Endodermal cell (in vitro differentiated cells): ENCODE results near the gene IQCH. TPM values are rescaled to one million over a fixed set of nuclear protein-coding genes. Genes with fewer than 3 reads are reported as not detected.

Experiments
- DNase-seq: peaks from one replicate; pipeline ENCODE4 v3.0.0-alpha.2; 2017
- H3K27ac ChIP-seq: 2 replicates; pipeline ENCODE4 v1.5.1; 2013; ENCODE audit warnings: mild to moderate bottlenecking, low read depth, low read length, moderate library complexity
- H3K27me3 ChIP-seq: 2 replicates; pipeline ENCODE4 v1.6.1; 2013; ENCODE audit warnings: mild to moderate bottlenecking, low read length, moderate library complexity; ENCODE audit not compliant: insufficient read depth, control insufficient read depth, poor library complexity, severe bottlenecking
- H3K36me3 ChIP-seq: 2 replicates; pipeline ENCODE4 v1.7.0; 2013; ENCODE audit warnings: mild to moderate bottlenecking, low read length, moderate library complexity; ENCODE audit not compliant: control insufficient read depth, insufficient read depth
- H3K4me1 ChIP-seq: one replicate; pipeline ENCODE4 v1.7.0; 2013; ENCODE audit warnings: low read length; ENCODE audit not compliant: control insufficient read depth, insufficient read depth
- H3K4me3 ChIP-seq: 2 replicates; pipeline ENCODE4 v1.5.1; 2013; ENCODE audit warnings: mild to moderate bottlenecking, low read length, moderate library complexity
- H3K9ac ChIP-seq: 2 replicates; pipeline ENCODE4 v1.6.1; 2013; ENCODE audit warnings: mild to moderate bottlenecking, low read length, moderate library complexity; ENCODE audit not compliant: poor library complexity, severe bottlenecking; ENCODE audit errors: extremely low read depth
- H3K9me3 ChIP-seq: 2 replicates; pipeline ENCODE4 v1.6.1; 2013; ENCODE audit warnings: mild to moderate bottlenecking, low read length, moderate library complexity; ENCODE audit not compliant: control insufficient read depth
- H3K27ac Mint-ChIP-seq: 2 replicates; pipeline ENCODE4 v1.8.0; 2020; ENCODE audit warnings: mixed read lengths
- H3K27me3 Mint-ChIP-seq: 2 replicates; pipeline ENCODE4 v1.8.0; 2021; ENCODE audit warnings: mild to moderate bottlenecking, mixed read lengths; ENCODE audit not compliant: insufficient read depth
- H3K36me3 Mint-ChIP-seq: 2 replicates; pipeline ENCODE4 v1.8.0; 2020; ENCODE audit warnings: low read depth, mixed read lengths
- H3K4me1 Mint-ChIP-seq: 2 replicates; pipeline ENCODE4 v1.8.0; 2020; ENCODE audit warnings: mixed read lengths
- H3K4me3 Mint-ChIP-seq: 2 replicates; pipeline ENCODE4 v1.8.0; 2020; ENCODE audit warnings: mild to moderate bottlenecking, moderate library complexity, mixed read lengths
- H3K9me3 Mint-ChIP-seq: 2 replicates; pipeline ENCODE4 v1.8.0; 2020; ENCODE audit warnings: mild to moderate bottlenecking, mixed read lengths
- WGBS, 2 experiments: methylation state at CpG; one replicate each; pipeline versions ENCODE4 v1.1.5 to v1.1.7; 2013; ENCODE audit warnings: missing lambda C conversion rate in 2 of 2, mixed read lengths in 1 of 2; ENCODE audit not compliant: insufficient coverage in 1 of 2, insufficient read length in 1 of 2; 5-methylcytosine and 5-hydroxymethylcytosine counted together
- total RNA-seq, 2 donors: library from RNA; stranded (reverse); fragmentation: NEBNext Ultra II Directional in 1 of 2; extraction: Animal tissue kit (Norgen Biotek cat#: 25700) in 1 of 2; gene quantifications; 2 replicates in 1 of 2; 3 replicates in 1 of 2; pipeline ENCODE4 v1.2.1, GENCODE V29; 2021
- TF ChIP-seq, protein P1 (sequence below): fragments of 200-600 bp; sonication (generic); conservative IDR thresholded peaks from 2 replicates; pipeline ENCODE4 v1.5.0; 2021; ENCODE audit warnings: antibody characterized with exemption, mild to moderate bottlenecking

IQCH gene
- total RNA-seq, 2 donors from 2014 or later, result 6.2 to 12.8 TPM

DNA sequence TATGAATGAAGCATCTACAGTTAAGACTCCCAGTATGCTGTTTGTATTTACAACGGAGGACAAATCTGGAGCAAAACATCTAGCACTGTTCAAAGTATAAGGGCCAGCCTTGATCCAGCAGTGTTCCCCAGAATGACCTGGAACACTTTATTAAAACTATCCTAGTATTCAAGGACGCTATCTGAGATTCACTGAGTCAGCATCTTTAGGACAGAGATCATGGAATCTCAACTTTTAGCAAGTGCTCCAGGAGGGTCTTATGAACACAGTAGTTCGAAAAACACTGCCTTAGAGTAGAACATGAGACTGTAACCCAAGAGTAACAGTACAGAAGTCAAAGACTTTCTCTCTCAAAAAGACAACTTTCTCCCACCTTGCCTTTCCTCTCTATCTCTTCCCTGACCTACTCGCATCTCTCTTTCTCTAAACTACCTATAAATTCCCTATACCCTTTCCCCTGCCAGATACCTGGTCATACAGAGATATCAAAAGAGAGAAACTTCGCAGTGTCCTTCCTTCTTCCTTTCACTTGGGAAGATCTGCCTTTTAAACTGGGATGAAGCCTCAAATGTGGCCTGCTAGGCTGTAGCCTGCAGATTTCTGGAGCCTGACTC lies 43.9 kb upstream of the IQCH start:
- no peaks in the 10 kb centered on the region for H3K9me3 Mint-ChIP-seq
- H3K4me3 Mint-ChIP-seq, result no peak overlapping the region
- H3K4me1 Mint-ChIP-seq, result no peaks in the 10 kb centered on the region
- H3K27me3 Mint-ChIP-seq, result no peaks in the 10 kb centered on the region
- Histone ChIP-seq H3K4me1 (no peaks in the 10 kb centered on the region), H3K36me3 (peaks cover 51% of the 10 kb centered on the region), H3K27ac (no peak overlapping the region), H3K9me3 (no peaks in the 10 kb centered on the region), H3K27me3 (no peaks in the 10 kb centered on the region), H3K4me3 (no peak overlapping the region), H3K9ac (no peak overlapping the region)
- H3K27ac Mint-ChIP-seq, result no peak overlapping the region
- peaks cover 29% of the 10 kb centered on the region for H3K36me3 Mint-ChIP-seq
- 90 to 93% methylated on average over 5 of the region's 5 CpGs for WGBS, 2 experiments
- TF ChIP-seq, protein P1, sequence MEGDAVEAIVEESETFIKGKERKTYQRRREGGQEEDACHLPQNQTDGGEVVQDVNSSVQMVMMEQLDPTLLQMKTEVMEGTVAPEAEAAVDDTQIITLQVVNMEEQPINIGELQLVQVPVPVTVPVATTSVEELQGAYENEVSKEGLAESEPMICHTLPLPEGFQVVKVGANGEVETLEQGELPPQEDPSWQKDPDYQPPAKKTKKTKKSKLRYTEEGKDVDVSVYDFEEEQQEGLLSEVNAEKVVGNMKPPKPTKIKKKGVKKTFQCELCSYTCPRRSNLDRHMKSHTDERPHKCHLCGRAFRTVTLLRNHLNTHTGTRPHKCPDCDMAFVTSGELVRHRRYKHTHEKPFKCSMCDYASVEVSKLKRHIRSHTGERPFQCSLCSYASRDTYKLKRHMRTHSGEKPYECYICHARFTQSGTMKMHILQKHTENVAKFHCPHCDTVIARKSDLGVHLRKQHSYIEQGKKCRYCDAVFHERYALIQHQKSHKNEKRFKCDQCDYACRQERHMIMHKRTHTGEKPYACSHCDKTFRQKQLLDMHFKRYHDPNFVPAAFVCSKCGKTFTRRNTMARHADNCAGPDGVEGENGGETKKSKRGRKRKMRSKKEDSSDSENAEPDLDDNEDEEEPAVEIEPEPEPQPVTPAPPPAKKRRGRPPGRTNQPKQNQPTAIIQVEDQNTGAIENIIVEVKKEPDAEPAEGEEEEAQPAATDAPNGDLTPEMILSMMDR, result no peak
- DNase-seq, result no peak

DNA sequence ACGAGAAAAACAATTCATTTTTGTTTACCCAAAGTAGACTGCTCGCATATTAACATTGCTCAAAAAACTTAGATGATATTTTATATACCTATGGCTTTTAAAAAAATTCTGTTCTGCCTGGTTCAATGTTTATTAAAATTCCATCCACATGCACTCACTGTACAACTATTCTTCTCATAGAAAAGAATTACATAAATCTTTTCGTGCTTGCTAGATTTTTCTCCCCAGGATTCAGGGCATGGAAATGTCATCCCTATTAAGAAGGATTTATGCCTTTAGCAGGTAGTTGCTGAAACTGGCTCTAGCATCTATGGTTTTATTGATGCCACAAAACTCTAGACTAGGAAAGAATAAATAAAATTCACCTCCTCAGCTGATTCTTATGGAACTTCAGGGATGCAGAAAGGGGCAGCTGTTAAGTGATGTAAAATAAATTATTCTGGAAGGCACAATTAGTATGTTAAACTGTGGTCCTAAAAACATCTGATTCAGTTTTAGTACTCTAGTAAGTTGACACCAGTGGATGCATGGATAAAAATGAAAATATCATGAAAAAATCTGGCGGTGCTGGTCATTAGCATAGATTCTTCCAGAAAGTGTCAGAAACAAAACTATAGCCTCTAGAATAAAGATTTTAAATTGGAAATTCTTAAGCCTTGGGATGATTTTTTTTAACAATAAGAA lies 41.8 kb upstream of the IQCH start:
- peaks cover 42% of the 10 kb centered on the region for H3K36me3 ChIP-seq
- 87 to 94% methylated on average over 3 to 4 of the region's 4 CpGs for WGBS, 2 experiments
- no peak overlapping the region for H3K9ac ChIP-seq
- H3K4me1 ChIP-seq, result no peaks in the 10 kb centered on the region
- no peak overlapping the region for H3K4me3 Mint-ChIP-seq
- no peaks in the 10 kb centered on the region for H3K4me1 Mint-ChIP-seq
- no peaks in the 10 kb centered on the region for H3K27me3 Mint-ChIP-seq
- no peak overlapping the region for H3K4me3 ChIP-seq
- H3K9me3 Mint-ChIP-seq, result no peaks in the 10 kb centered on the region
- peaks cover 35% of the 10 kb centered on the region for H3K36me3 Mint-ChIP-seq
- H3K9me3 ChIP-seq, result no peaks in the 10 kb centered on the region
- TF ChIP-seq, protein P1, result no peak
- no peak for DNase-seq
- H3K27ac Mint-ChIP-seq, result no peak overlapping the region
- no peaks in the 10 kb centered on the region for H3K27me3 ChIP-seq
- H3K27ac ChIP-seq, result no peak overlapping the region

DNA sequence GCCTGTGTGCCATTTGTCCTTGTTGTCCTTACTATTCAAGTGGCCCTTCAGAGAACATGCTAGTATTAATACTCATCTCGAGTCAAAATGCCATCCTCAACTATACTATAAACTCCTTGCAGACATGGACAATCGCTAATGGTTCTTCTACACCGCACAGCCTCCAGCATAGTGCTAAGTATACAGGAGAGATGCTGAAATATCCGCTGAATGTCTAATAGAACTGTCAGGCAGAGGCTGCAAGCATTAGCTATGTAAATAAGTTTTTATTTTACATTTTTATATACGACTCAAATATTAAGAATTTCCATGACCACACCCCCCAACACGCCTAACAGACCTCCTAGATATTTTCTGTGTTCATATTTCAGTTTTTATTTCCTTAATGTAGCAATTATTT lies 39.5 kb upstream of the IQCH start:
- H3K36me3 ChIP-seq, result peaks cover 34% of the 10 kb centered on the region
- no peak overlapping the region for H3K4me3 Mint-ChIP-seq
- no peaks in the 10 kb centered on the region for H3K9me3 ChIP-seq
- no peak for DNase-seq
- no peaks in the 10 kb centered on the region for H3K27me3 ChIP-seq
- H3K4me1 ChIP-seq, result no peaks in the 10 kb centered on the region
- H3K9ac ChIP-seq, result no peak overlapping the region
- no peaks in the 10 kb centered on the region for H3K9me3 Mint-ChIP-seq
- TF ChIP-seq, protein P1, result no peak
- no peak overlapping the region for H3K4me3 ChIP-seq
- no peak overlapping the region for H3K27ac Mint-ChIP-seq
- no peaks in the 10 kb centered on the region for H3K4me1 Mint-ChIP-seq
- WGBS, 2 experiments, result 87 to 97% methylated on average over 3 to 5 of the region's 6 CpGs
- no peak overlapping the region for H3K27ac ChIP-seq
- H3K27me3 Mint-ChIP-seq, result no peaks in the 10 kb centered on the region
- H3K36me3 Mint-ChIP-seq, result peaks cover 45% of the 10 kb centered on the region
